ENCODE results near the gene CORO7. TPM values are rescaled to one million over a fixed set of nuclear protein-coding genes. Genes with fewer than 3 reads are reported as not detected.
"Not testable (repeated sequence)": the region's sequence is repeated elsewhere in the genome, so short reads cannot be mapped to it uniquely, and the experiment has no call there.

Gene CORO7
- total RNA-seq, 4 donors from 2014 or later, result 46.8 to 330 (median 58.1) TPM

- WGBS, 2 donors (ENCODE audit: low coverage in 1 of 2), result 90 to 98% methylated on average over 9 of the region's 9 CpGs
- Histone ChIP-seq H3K4me3 (no peak overlapping the region), H3K27ac (no peak overlapping the region), H3K9me3 (no peaks in the 10 kb centered on the region), H3K4me1 (peaks cover 0 to 5% (median 4%) of the 10 kb centered on the region in 4 donors), H3K27me3 (no peaks in the 10 kb centered on the region), H3K36me3 (peaks cover 0 to 5% (median 0%) of the 10 kb centered on the region in 4 donors)
- in situ Hi-C loops (cut with MboI; ENCODE audit: low pct_ligation_motif_present in 1 of 4, low pct_unique_long_range_greater_than_20kb in 1 of 4, low sequenced_read_pairs in 3 of 4) (no loop called here), intact Hi-C loops (cut with DNase I; ENCODE audit: low total_unique reads) (no loop called here)
- TF ChIP-seq POLR2AphosphoS5 (IDR thresholded peaks at IDR 0.05), result no peak
- TF ChIP-seq EP300 (IDR thresholded peaks at IDR 0.05; ENCODE audit: low read depth), result no peak
- TF ChIP-seq CTCF (IDR thresholded peaks at IDR 0.05), result no peak
- no peak for TF ChIP-seq POLR2A (IDR thresholded peaks at IDR 0.05)
- DNase-seq, result no peak
These were observed 17.2 kb downstream of the CORO7 start for GRCh38 chr16:4399001-4399730.

- in situ Hi-C loops (cut with MboI; ENCODE audit: low pct_ligation_motif_present in 1 of 4, low pct_unique_long_range_greater_than_20kb in 1 of 4, low sequenced_read_pairs in 3 of 4) (no loop called here), intact Hi-C loops (cut with DNase I; ENCODE audit: low total_unique reads) (no loop called here)
- no peak overlapping the region for H3K27ac ChIP-seq
These were observed 21.2 kb downstream of the CORO7 start for GRCh38 chr16:4395055-4395726.

GRCh38 chr16:4393850-4394249 lies 22.5 kb downstream of the CORO7 start:
- intact Hi-C loops (cut with DNase I; ENCODE audit: low total_unique reads), result not testable (repeated sequence)
- WGBS, 2 donors (ENCODE audit: low coverage in 1 of 2), result 94 to 100% methylated on average over 2 to 15 of the region's 15 CpGs
- H3K27ac ChIP-seq, result peak overlapping the region in 1 of 4 donors; percentile 35

More at GRCh38 chr16:4395055-4395726, 21.2 kb downstream of the CORO7 start:
- TF ChIP-seq POLR2A (IDR thresholded peaks at IDR 0.05) (no peak), EP300 (IDR thresholded peaks at IDR 0.05; ENCODE audit: low read depth) (no peak), POLR2AphosphoS5 (IDR thresholded peaks at IDR 0.05) (no peak), CTCF (IDR thresholded peaks at IDR 0.05) (no peak)
- Histone ChIP-seq H3K27me3 (no peaks in the 10 kb centered on the region), H3K4me3 (no peak overlapping the region), H3K9me3 (no peaks in the 10 kb centered on the region), H3K36me3 (peaks cover 0 to 5% (median 0%) of the 10 kb centered on the region in 4 donors), H3K4me1 (peaks cover 3 to 14% (median 7%) of the 10 kb centered on the region in 4 donors)
- no peak for DNase-seq
- WGBS, 2 donors (ENCODE audit: low coverage in 1 of 2), result 84% methylated on average over 9 of the region's 9 CpGs; no CpG with 5 or more reads in 1 of the 2 donors

GRCh38 chr16:4393240-4393600 lies 23.2 kb downstream of the CORO7 start:
- intact Hi-C loops (cut with DNase I; ENCODE audit: low total_unique reads), result no loop called here
- TF ChIP-seq EP300 (IDR thresholded peaks at IDR 0.05; ENCODE audit: low read depth) (no peak), CTCF (IDR thresholded peaks at IDR 0.05) (no peak), POLR2AphosphoS5 (IDR thresholded peaks at IDR 0.05) (no peak), POLR2A (IDR thresholded peaks at IDR 0.05) (no peak)
- H3K27me3 ChIP-seq, result no peaks in the 10 kb centered on the region
- H3K9me3 ChIP-seq, result no peaks in the 10 kb centered on the region
- in situ Hi-C loops (cut with MboI; ENCODE audit: low pct_ligation_motif_present in 1 of 4, low pct_unique_long_range_greater_than_20kb in 1 of 4, low sequenced_read_pairs in 3 of 4), result no loop called here
- peak overlapping the region; percentile 30 to 67 (median 38) for H3K27ac ChIP-seq
- peaks cover 0 to 5% (median 0%) of the 10 kb centered on the region in 4 donors for H3K36me3 ChIP-seq
- no peak overlapping the region for H3K4me3 ChIP-seq
- 63% methylated on average over 6 of the region's 6 CpGs; no CpG with 5 or more reads in 1 of the 2 donors for WGBS, 2 donors (ENCODE audit: low coverage in 1 of 2)
- peaks cover 3 to 14% (median 7%) of the 10 kb centered on the region in 4 donors for H3K4me1 ChIP-seq
- no peak for DNase-seq

More at GRCh38 chr16:4393850-4394249, 22.5 kb downstream of the CORO7 start:
- peaks cover 3 to 14% (median 7%) of the 10 kb centered on the region in 4 donors for H3K4me1 ChIP-seq
- H3K9me3 ChIP-seq; H3K36me3 ChIP-seq; H3K27me3 ChIP-seq; DNase-seq; in situ Hi-C loops (cut with MboI; ENCODE audit: low pct_ligation_motif_present in 1 of 4, low pct_unique_long_range_greater_than_20kb in 1 of 4, low sequenced_read_pairs in 3 of 4); H3K4me3 ChIP-seq: not testable (repeated sequence)

Measured in transverse colon (tissue), 4 donors.